MCF 10A (cell line): ENCODE results near the gene ZSCAN21. TPM values are rescaled to one million over a fixed set of nuclear protein-coding genes. Genes with fewer than 3 reads are reported as not detected.

Experiments
- BruUV-seq: library from RNA; stranded (reverse); fragments of 400-500 nt; replicated peaks from 2 replicates; lab custom pipeline; 2021; lab: Mats Ljungman, UMichigan
- CTCF ChIA-PET: fragments of 300-600 bp; sonication (Branson Sonifier 250); formaldehyde crosslinking; extraction: SDS; loops from one replicate; lab custom pipeline; 2021; ENCODE audit warnings: antibody characterized with exemption, inconsistent platforms; lab: Yijun Ruan, JAX
- POLR2A ChIA-PET: fragments of 300-600, 350-650 bp; sonication (Branson Sonifier 250); formaldehyde crosslinking; extraction: SDS; loops from one replicate; lab custom pipeline; 2020; ENCODE audit warnings: antibody characterized with exemption, inconsistent platforms; lab: Yijun Ruan, JAX
- DNase-seq: peaks from one replicate; pipeline ENCODE4 v3.0.0-alpha.2; 2018; ENCODE audit not compliant: unreplicated experiment
- H3K27ac Mint-ChIP-seq: one replicate; pipeline ENCODE4 v1.8.0; 2022; ENCODE audit warnings: mild to moderate bottlenecking, low read depth, mixed read lengths; ENCODE audit not compliant: unreplicated experiment
- H3K27me3 Mint-ChIP-seq: one replicate; pipeline ENCODE4 v1.8.0; 2022; ENCODE audit warnings: mixed read lengths; ENCODE audit not compliant: insufficient read depth, unreplicated experiment
- H3K36me3 Mint-ChIP-seq: one replicate; pipeline ENCODE4 v1.8.0; 2022; ENCODE audit warnings: mild to moderate bottlenecking, moderate library complexity, mixed read lengths; ENCODE audit not compliant: insufficient read depth, unreplicated experiment
- H3K4me1 Mint-ChIP-seq: one replicate; pipeline ENCODE4 v1.8.0; 2022; ENCODE audit warnings: mixed read lengths; ENCODE audit not compliant: insufficient read depth, unreplicated experiment
- H3K4me3 Mint-ChIP-seq: one replicate; pipeline ENCODE4 v1.8.0; 2022; ENCODE audit warnings: mild to moderate bottlenecking, moderate library complexity, mixed read lengths; ENCODE audit not compliant: unreplicated experiment
- H3K9me3 Mint-ChIP-seq: one replicate; pipeline ENCODE4 v1.8.0; 2022; ENCODE audit warnings: mixed read lengths; ENCODE audit not compliant: unreplicated experiment
- CTCF ChIP-seq: fragments of 200-600 bp; IDR thresholded peaks from one replicate; pipeline ENCODE4 v1.8.0; 2022; ENCODE audit warnings: antibody characterized with exemption, mild to moderate bottlenecking; ENCODE audit not compliant: unreplicated experiment
- intact Hi-C: fragments of 100-400 bp; cut with micrococcal nuclease; formaldehyde crosslinking; loops from 2 replicates; pipeline ENCODE4 v1.14.1; 2022
- total RNA-seq: library from RNA; stranded (reverse); gene quantifications from 2 replicates; pipeline ENCODE4 v1.2.3, GENCODE V29; 2022

ZSCAN21 gene
- total RNA-seq, 1 experiment from 2014 or later: 14.7 TPM

GRCh38 chr7:100106633-100107032 is 57.1 kb downstream of the ZSCAN21 start:
- Mint-ChIP-seq H3K27me3 (no peaks in the 10 kb centered on the region), H3K4me3 (no peak overlapping the region), H3K9me3 (no peaks in the 10 kb centered on the region), H3K27ac (no peak overlapping the region), H3K36me3 (peaks cover 52% of the 10 kb centered on the region), H3K4me1 (peaks cover 4% of the 10 kb centered on the region)
- no peak for DNase-seq
- CTCF ChIA-PET: interaction anchor here (0.6 kb wide), 1 partner anchor 13 kb away, joined by 3 read pairs; no protein-coding TSS in a partner anchor
- intact Hi-C loops: no loop called here
- no peak for TF ChIP-seq CTCF
- POLR2A ChIA-PET: interaction anchor here (0.6 kb wide), 1 partner anchor 1213 kb away, joined by 3 read pairs; no protein-coding TSS in a partner anchor
- no TSS peak for BruUV-seq

GRCh38 chr7:100107125-100107737 is 57.7 kb downstream of the ZSCAN21 start:
- H3K4me1 Mint-ChIP-seq: peaks cover 4% of the 10 kb centered on the region
- ChIA-PET POLR2A (interaction anchor here (0.6 kb wide), 1 partner anchor 1213 kb away, joined by 3 read pairs; no protein-coding TSS in a partner anchor), CTCF (interaction anchor here (0.6 kb wide), 2 partner anchors 13 to 35 kb away, joined by 3 to 4 read pairs; no protein-coding TSS in a partner anchor)
- H3K27me3 Mint-ChIP-seq: no peaks in the 10 kb centered on the region
- TF ChIP-seq CTCF: no peak
- no peak overlapping the region for H3K4me3 Mint-ChIP-seq
- intact Hi-C loops: no loop called here
- BruUV-seq: TSS peak; percentile 83
- H3K27ac Mint-ChIP-seq: no peak overlapping the region
- DNase-seq: no peak
- peaks cover 58% of the 10 kb centered on the region for H3K36me3 Mint-ChIP-seq
- no peaks in the 10 kb centered on the region for H3K9me3 Mint-ChIP-seq

GRCh38 chr7:100107890-100108289 is 58.3 kb downstream of the ZSCAN21 start:
- no TSS peak for BruUV-seq
- POLR2A ChIA-PET: no interaction called here
- no peak overlapping the region for H3K4me3 Mint-ChIP-seq

More at GRCh38 chr7:100107890-100108289, 58.3 kb downstream of the ZSCAN21 start:
- Mint-ChIP-seq H3K27ac (no peak overlapping the region), H3K27me3 (no peaks in the 10 kb centered on the region), H3K9me3 (no peaks in the 10 kb centered on the region), H3K36me3 (peaks cover 59% of the 10 kb centered on the region), H3K4me1 (peaks cover 4% of the 10 kb centered on the region)
- DNase-seq: no peak
- intact Hi-C loops: no loop called here
- CTCF ChIA-PET: interaction anchor here (0.6 kb wide), 1 partner anchor 34 kb away, joined by 4 read pairs; no protein-coding TSS in a partner anchor
- no peak for TF ChIP-seq CTCF
